ENCODE measurements around the gene MPPED1.

MPPED1 gene

DNA sequence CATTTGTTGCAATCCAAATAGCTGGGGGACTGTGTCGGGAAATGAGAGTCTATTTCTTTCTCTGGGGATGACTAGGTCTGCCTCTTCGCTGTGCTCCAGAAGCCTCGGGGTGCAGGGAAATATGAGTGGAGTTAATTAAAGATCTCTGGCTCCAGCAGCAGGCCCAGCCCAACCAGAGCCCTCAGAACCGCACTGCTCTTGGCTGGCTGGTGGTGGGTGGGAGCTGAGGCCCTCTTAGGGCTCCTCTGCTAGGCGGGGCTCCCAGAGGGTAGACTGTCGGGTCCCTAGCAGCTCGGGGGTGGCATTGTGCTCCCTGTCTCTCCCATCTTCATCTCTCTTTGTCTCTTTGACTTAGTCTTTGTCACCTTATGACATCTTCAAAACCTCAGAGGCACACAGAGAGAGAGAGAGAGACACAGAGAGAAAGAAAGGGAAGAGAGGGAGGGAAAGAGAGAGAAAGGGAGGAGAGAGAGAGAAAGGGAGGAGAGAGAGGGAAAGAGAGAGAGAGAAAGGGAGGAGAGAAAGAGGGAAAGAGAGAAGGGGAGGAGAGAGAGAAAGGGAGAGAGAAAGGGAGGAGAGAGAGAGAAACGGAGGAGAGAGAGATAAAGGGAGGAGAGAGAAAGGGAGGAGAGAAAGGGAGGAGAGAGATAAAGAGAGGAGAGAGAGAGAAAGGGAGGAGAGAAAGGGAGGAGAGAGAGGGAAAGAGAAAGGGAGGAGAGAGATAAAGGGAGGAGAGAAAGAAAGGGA, 20.2 kb downstream of the MPPED1 start:
- DNase-seq (ENCODE audit: low spot score) = no peak

DNA sequence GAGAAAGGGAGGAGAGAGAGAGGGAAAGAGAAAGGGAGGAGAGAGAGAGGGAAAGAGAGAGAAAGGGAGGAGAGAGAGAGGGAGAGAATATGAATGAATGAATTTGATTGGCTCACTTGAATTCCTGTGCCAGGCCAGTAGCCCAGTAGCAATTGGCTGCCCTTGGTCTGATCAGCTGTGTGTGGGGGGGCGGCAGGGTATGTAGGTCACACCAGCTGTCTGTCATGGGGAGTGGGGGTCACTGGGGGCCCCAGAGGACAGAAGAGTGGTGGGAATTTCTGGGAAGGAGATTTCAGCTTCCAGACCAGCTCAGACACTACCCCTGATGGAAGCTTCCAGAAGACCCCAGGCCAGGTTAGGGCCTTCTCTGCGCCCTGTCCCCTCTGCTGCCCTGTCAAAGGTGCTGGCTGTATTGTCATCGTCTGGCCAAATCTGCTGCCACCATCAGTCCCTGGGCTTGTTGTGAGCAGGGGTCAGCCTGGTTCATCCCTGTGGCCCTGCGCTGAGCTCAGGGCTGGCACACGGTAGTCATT, 21.1 kb downstream of the MPPED1 start:
- DNase-seq (ENCODE audit: low spot score) = no peak

DNA sequence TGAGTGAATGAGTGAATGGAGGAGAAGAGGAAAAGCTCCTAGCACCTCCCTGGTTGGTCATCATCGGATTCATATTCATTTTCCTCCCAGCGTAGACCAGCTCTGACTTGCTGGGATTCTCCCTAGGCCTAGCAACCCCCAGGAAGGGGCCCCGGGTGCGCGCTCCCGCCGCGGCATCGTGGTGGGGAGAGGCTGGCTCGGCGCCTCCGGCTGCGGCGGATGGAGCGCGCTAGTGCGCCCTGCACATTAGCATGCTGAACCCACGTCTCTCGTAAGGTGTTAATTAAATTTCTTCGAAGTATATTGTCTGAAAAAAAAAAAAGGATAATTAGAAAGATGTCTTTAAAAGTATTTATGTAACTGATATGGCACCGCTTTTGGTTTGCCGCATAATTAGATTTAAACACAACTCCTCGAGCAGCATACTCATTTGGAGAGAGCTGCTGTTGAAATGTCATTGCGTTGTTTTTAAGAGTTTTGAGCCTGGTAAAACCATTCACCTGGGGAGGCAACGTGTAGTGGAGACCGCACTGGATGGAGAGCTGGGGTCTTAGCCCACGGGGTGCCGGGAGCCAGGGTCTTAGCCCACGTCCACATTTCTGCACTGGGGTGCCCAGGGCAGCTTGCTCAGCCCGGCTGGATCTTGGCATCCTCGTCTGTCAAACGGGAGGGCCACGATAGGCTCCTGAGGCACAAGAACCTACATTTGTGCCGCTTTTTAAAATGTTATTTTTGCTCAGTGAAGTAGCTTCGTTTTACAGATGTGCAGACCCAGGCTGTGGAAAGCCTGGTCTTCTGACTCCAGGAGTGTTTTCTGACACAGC, 21.8 kb downstream of the MPPED1 start:
- no peak for DNase-seq (ENCODE audit: low spot score)

DNA sequence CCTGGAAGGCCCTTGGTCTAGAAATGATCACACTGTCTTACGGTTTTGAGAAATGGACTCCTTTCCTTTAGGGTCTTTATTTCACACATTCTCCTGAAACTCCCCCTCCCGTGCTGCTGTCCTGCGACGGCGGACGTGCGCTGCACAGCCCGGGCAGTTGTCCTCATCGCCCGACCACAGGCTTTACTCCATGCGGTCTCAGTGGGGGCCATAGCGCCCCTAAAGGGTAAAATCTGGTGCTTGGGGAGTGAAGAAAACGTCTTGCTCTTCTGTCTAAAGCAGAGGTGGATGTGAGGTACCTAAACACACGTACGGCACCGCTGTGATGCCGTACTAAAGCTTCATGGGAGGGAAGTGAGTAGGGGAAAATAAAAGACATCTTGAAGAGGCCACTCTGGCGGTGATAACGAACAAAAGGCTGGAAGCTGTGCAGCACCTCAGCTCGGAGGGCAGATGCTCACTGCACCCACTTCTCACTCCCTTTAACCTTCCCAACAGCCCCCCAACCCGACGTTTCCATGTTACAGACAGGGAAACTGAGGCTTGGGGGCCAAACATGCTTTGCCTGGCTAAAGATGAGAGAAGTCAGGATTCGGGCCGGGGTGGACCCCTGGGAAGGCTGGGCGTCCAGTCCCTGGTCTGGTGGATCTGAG, 22.6 kb downstream of the MPPED1 start:
- DNase-seq (ENCODE audit: low spot score) = no peak

DNA sequence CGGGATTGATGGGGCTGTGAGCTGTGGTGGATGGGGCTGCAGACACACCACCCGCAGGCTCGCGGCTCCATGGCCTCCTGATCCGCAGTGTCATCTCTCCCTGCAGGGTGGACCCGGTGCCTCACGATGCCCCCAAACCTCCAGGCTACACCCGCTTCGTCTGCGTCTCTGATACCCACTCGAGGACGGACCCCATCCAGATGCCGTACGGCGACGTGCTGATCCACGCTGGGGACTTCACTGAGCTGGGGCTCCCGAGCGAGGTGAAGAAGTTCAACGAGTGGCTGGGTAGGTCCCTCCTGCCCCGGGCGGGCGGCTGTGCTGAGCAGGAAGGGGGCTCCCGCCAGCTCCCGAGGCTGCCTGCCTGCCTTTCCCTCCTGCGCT, 23.1 kb downstream of the MPPED1 start:
- DNase-seq (ENCODE audit: low spot score) = no peak

DNA sequence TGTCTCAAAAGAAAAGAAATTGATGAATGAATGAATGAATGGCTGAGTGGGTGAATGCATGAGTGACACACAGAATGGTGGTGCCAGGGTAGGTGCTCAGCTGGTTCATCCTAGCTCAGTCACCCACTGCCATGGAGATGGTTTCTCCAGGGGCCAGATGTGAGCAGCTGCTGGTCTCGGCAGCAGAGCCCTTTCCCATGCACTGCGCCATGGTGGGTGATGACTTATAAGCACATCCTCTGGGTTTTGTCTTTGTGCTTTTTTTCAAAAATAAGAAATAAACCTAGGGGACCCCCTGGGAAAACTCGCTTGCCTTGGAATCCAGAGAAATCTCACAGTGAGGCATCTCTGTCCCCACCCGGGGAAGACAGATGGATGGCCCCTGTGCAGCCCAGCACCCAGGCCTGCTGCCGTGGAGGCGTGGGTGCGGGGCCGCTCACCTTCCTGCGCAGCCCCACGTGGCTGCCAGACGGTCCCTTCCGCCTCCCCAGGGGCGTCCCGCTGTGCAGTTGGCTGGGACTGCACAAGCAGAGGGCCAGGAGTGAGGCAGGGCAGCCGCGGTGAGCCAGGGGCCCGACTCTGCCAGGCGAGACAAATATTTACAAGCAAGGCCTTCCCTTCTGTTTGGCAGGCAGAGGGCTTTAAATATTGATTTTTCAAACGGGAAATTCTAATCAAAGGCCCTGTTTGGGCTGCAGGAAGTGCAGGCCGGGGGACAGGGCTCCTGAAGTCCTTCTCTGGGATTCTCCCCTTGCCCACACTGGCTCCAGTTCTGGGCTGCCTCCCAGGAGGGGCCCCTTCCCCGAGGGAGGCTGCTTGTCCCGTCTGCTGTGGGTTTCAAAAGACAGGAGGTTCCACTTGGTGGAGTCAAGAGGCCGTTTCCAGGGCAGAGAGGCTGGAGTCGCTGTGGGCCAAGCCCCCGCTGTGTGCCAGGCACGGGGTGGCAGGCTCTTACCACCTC, 24.3 kb downstream of the MPPED1 start:
- no peak for DNase-seq (ENCODE audit: low spot score)

DNA sequence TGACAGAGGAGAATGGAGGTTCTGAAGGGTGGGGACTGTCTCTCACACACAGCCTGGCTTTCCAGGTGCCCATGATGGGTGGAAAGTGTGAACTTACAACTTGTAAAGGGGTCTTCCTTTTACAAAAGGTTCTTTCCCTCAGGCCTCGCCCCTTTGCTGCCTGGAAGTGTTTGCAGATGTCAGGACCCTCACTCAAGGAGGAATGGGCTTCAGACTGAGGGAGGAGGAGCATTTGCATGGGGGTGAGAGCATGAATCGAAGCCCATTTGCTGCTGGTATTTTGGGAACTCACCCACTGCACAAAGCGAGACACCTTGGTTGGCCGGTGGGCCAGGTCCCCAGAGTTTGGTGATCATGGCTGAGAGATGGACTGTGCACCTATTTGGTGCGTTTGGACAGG, 25.1 kb downstream of the MPPED1 start:
- DNase-seq (ENCODE audit: low spot score) = no peak

DNA sequence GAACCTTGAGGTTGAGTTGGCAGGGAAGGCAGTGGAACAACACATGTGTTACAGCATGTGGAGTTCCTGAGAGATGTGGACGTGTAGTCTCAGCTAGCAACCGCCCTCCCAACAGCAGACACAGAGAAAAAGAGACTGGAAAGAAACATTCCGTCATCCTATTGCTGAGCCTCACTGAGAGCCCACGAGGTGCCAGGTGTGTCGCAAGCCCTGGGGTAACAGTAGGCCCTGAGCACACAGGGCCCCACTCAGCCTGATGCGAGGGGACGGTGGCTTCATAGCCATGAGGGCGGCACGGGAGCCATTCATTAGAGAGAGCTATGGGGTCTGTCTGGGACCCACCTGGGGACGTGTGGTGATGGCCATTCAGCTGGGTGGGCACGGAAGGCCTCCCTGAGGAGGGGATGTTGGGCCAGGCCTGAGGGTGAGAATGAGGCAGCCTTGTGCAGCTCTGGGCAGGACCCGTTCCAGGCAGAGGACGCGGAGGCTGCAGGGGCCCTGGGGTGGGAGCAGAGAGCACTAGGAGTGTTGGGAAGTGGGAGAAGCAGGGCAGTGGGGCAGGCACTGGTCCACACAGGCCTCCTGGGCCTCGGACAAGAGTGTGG, 26.2 kb downstream of the MPPED1 start:
- DNase-seq (ENCODE audit: low spot score) = no peak

DNA sequence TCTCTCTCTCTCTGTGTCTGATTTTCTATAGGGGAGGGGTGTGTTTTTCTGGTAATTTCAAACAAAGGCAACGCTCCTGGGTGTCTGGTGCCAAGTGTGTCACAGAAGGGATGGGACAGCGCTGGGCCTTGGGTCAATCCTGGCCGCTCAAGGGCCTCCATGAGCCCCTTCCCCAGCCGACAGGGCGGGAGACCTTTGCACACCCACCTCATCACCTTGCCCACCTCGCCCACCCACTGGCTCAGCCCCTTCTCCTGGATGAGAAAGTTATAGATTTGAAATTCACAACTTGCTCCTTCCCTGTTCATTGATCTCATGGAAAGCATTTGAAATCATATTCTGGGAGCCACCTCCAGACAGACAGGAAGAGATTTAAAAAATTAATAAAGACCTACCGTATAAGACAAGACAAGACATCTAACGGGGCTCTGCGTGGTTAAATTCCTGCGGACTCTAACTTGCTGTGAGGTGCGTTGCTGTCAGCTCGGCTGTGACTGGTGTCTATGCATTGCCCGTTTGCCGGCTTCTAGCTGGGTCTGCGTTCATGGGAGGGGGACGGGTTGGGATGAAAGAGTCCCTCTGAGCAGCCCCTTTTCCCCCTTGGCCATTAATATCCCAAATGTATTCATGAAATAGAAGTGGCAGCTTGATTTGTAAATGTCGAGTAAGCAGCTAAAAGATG, 27.0 kb downstream of the MPPED1 start:
- no peak for DNase-seq (ENCODE audit: low spot score)

DNA sequence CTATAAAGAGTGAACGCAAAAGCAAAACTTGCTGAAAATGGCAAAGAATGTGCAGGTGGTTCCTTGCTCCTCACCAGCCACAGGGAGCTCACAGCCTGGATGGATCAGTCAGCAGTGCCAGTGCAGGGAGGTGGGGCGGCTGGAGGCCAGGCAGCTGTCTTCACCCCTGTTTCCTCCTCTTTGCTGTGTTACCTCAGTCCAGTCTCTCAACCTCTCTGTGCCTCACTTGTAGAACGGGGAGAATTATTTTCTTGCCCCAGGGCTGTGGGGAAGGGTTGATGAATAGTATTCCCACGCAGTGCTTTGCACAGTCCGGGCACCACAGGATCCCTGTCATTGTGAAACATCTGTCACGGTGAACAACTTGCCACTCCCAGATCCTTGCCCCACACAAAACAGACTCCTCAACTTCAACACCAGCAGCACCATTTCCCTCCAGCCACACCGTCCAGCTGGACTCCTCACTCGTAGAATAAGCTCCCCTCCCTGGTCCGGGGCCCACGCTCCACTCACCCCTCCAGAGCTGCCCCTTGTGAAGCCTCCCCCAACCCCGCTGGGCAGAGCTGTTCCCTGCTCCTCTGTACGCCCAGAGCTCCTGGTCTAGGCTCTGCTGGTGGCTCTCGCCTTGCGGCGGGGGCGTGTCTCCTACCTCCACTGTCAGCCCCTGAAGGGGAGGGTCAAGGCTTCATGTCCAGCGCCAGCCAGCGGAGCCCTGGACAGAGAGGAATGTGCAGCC, 27.7 kb downstream of the MPPED1 start:
- DNase-seq (ENCODE audit: low spot score) = no peak

DNA sequence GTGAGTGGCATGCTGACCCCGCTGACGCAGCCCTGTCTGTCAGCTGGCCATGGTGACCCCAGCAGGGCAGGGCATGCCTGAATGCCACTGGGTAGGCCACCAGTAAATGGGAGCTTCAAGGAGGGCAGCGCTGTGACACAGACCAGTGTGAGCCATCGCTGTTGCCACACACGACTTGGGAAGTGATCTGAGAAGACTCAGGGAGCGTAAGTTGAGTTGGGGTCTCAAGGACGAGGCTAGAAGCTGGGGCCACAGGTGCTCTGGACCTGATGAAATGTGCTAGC, 28.2 kb downstream of the MPPED1 start:
- no peak for DNase-seq (ENCODE audit: low spot score)

DNA sequence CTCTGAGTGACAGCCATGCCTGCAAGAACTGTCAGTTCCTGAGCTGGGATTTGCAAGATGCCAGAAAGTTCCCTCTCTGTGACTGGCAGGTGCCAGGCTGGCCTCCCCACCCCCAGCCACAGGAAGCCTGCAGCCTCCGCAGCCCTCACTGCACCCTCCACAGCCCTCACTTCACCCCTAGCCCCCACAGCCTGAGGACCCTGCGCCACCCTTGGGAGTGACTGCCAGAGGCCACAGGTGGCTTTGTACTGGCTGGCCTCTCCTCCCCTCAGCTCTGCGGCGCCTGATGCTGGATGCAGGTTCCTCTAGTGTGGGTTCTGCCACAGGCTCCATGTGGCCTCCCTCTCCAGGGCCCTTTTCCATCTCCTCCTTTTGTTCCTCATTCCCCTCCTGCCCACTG, 28.7 kb downstream of the MPPED1 start:
- no peak for DNase-seq (ENCODE audit: low spot score)

DNA sequence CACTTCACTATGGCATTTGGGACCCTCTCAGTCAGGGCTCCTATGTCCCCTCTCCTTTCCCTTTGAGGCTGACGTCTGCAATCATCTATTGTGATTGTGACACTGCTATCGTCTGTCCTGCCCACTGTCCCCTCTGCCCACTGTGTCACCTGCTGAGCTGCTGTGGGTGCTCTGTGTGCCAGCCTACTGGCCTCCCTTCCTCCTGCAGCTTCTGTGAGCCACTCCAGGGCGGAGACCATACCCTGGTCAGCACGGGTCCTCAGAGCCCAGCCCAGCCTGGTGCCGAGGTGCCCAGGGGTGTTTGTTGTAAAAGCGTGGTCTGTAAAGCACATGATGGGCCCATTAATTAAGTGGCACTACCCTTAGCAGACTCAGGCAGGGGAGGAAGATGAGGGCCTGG, 29.4 kb downstream of the MPPED1 start:
- DNase-seq (ENCODE audit: low spot score) = no peak

DNA sequence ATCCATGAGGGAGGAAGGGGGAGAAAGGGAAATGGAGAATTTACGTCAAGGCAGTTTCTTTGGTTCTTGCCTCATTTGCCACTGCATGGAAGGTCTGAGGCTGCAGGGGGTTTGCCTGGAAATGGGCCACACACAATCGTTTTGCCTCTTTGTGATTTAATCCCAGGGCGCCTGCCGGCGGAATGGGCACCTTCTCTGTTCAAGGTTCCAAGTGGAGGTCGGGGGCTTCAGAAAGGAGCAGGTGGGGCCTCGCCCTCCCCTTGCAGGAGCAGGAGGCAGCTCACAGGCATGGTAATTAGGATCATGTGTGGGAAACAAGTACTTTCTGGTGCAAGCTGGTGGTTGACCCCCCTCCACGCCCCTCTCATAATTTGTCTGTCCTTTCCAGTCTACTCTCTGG, 29.9 kb downstream of the MPPED1 start:
- no peak for DNase-seq (ENCODE audit: low spot score)

DNA sequence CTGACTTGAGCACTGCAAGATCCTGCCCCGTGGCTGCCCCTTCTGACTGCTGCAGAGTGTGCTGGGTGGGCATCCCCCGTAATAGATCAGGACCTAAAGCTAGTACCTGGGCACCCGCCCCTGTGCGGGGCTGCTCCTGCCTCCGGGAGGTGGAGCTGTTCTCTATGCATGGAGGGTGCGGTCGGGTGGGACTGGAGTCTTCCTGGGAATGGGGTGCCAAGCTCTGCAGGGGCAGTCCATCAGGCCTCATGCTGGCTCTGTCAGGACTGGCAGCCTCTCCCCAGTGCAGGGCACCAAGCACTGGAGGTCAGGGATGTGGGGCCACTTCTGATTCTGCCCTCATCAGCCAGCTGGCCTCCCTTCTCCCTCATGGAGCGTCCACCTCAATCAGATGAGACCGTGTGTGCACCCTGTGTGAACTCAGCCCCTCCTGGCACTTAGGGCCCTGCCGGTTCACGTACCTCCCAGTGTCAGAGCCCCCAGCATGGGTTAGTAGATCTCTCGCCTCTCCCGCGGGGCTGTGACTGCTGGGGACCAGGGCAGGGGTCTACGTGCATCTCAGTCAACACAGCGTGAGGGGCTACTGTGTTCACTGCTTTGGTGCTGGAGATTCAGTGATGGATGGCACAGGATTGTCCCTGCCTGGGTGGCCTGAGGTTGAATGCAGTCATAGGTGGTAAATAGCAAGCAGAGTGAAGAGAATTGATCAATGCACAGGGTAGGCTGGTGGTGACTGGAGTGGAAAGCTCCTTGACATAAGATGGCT, 30.8 kb downstream of the MPPED1 start:
- no peak for DNase-seq (ENCODE audit: low spot score)

DNA sequence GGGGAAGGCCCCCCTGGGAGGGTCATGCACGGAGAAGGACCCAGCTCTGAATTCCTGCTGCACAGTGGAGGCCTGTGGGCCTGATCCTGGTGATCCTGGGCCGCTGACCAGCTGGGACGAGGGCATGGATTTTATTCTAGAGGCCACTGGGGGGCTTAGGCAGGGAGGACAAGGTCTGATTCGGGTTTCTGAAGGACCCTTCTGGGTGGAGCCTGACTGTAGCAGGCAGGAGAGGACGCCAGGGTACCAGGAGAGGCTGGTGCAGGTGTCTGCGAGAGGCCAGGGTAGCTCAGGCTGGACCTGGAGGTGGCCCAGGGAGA, 31.3 kb downstream of the MPPED1 start:
- DNase-seq (ENCODE audit: low spot score) = no peak

DNA sequence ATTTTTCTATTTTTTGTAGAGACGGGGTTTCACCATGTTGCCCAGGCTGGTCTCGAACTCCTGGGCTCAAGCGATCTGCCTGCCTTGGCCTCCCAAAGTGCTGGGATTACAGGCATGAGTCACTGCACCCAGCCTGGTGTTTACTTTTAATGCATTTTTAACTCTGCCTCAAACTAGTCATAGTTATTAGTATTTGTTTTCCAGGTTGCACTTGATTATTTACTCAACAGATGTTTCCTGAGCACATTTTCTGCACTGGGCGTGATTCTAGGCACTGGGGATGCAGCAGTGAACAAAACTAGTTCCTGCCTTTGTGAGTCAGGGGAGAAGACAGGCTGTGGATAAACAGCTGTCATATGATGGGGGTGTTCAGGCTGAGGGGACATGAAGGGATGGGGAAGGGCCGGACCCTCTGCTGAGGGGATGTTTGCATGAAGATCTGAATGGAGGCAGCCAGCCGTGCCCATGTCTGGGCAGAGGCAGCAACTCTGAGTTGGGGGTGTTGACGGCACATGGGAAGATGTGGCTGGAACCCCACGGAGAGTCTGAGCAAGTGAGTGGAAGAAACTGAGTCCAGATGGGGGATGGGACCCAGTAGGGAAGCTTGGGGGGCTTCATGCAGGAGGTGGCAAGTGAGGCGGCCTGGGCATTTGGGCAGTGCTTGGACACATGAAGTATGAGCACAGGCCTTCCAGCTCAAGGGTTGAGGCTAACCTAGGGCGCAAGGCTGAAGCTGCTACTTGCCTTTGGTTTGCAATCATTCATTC, 34.4 kb downstream of the MPPED1 start:
- DNase-seq (ENCODE audit: low spot score) = no peak

DNA sequence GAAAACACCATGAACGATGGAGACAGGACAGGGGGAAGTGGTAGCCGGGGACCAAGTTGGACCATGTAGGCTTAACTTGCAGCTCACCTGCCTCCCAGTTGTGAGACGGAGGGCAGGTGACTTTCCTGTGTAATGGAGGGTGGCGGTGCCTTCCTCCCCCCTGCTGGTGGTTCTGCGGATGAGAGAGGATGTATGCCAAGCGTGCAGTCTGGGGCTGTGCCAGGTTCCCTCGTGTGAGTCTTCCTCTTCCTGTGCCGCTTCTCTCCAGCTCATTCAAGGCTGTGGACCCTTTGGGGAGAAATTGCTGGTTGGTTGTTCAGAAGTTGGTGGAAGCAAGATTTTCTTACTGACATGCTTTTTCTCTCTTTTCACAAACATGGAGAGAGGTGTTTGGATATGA, 35.1 kb downstream of the MPPED1 start:
- DNase-seq (ENCODE audit: low spot score) = no peak

DNA sequence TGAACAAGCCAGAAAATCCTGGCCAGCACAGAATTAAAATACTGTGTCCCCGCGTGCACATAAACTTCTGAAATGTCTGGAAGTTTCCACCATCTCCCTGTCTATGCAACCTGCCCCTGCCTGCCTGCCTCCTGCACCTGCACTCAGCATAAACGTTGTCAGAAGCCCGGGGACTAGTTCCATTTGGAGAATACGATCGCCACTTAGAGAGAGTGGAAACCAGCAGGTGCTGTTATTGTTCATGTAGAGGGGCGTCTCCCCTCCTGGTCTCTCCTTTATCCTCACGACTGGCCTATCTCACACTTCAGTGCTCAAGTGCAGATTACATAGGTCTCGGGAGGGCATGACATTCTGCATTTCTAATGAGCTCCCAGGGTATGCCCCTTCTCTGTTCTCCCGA, 35.6 kb downstream of the MPPED1 start:
- no peak for DNase-seq (ENCODE audit: low spot score)

Measured in AG20443 (cell line).